Fibroblast of lung (primary cell): ENCODE measurements around the gene INTS14. TPM values are rescaled to one million over a fixed set of nuclear protein-coding genes. Genes with fewer than 3 reads are reported as not detected.
A peak's percentile ranks its signal among the peaks of the same experiment; 100 is the strongest.

Experiments used
- DNase-seq, 2 donors: peaks; one replicate each; pipeline versions ENCODE4 v3.0.0 to v3.0.0-alpha.2; 2010; ENCODE audit warnings: low read depth in 2 of 2
- H2AFZ ChIP-seq: 2 replicates; pipeline ENCODE4 v1.5.1; 2012; ENCODE audit warnings: low read length, control low read depth, inconsistent platforms
- H3K27ac ChIP-seq: 2 replicates; pipeline ENCODE4 v1.5.1; 2011; ENCODE audit warnings: low read length, control low read depth; ENCODE audit not compliant: insufficient read depth
- H3K27me3 ChIP-seq: 2 replicates; pipeline ENCODE4 v1.5.1; 2011; ENCODE audit warnings: mild to moderate bottlenecking, low read length; ENCODE audit not compliant: control insufficient read depth, insufficient read depth
- H3K36me3 ChIP-seq: 2 replicates; pipeline ENCODE4 v1.5.1; 2011; ENCODE audit warnings: low read length; ENCODE audit not compliant: control insufficient read depth, insufficient read depth
- H3K4me1 ChIP-seq: 2 replicates; pipeline ENCODE4 v1.5.1; 2011; ENCODE audit warnings: low read length; ENCODE audit not compliant: control insufficient read depth, insufficient read depth; ENCODE audit errors: extremely low read depth
- H3K4me2 ChIP-seq: 2 replicates; pipeline ENCODE4 v1.5.1; 2011; ENCODE audit warnings: low read length, control low read depth; ENCODE audit not compliant: insufficient read depth; ENCODE audit errors: extremely low read depth
- H3K4me3 ChIP-seq, 4 experiments: fragments of 200-600 bp in 1 of 4; sonication (generic) in 1 of 4; replicated peaks in 1 of 4; 2 replicates each; pipeline ENCODE4 v1.5.1; 2011 to 2016; ENCODE audit warnings: low read length in 4 of 4, low read depth in 3 of 4, mild to moderate bottlenecking in 3 of 4, control low read depth in 2 of 4, inconsistent platforms in 1 of 4, mixed read lengths in 1 of 4; ENCODE audit not compliant: insufficient read depth in 1 of 4; ENCODE audit errors: control extremely low read depth in 1 of 4
- H3K79me2 ChIP-seq: 2 replicates; pipeline ENCODE4 v1.5.1; 2012; ENCODE audit warnings: mild to moderate bottlenecking, low read length, inconsistent platforms; ENCODE audit not compliant: control insufficient read depth, insufficient read depth
- H3K9ac ChIP-seq: 2 replicates; pipeline ENCODE4 v1.5.1; 2011; ENCODE audit warnings: mild to moderate bottlenecking, low read length, control low read depth; ENCODE audit not compliant: insufficient read depth
- H3K9me3 ChIP-seq: 2 replicates; pipeline ENCODE4 v1.5.1; 2012; ENCODE audit warnings: low read depth, low read length; ENCODE audit not compliant: control insufficient read depth, insufficient read depth
- H4K20me1 ChIP-seq: 2 replicates; pipeline ENCODE4 v1.5.1; 2011; ENCODE audit warnings: low read length; ENCODE audit not compliant: control insufficient read depth, insufficient read depth; ENCODE audit errors: extremely low read depth
- CTCF ChIP-seq, 2 donors: IDR thresholded peaks in 1 of 2; conservative IDR thresholded peaks in 1 of 2; 1 replicate in 1 of 2; 2 replicates in 1 of 2; pipeline ENCODE4 v1.5.1; 2011 to 2012; ENCODE audit warnings: low read length in 2 of 2, control low read depth in 1 of 2, inconsistent platforms in 1 of 2, low read depth in 1 of 2, mild to moderate bottlenecking in 1 of 2
- EZH2 ChIP-seq: IDR thresholded peaks from 2 replicates; pipeline ENCODE4 v1.5.1; 2012; ENCODE audit warnings: low read length, control low read depth, mild to moderate bottlenecking; ENCODE audit errors: missing control alignments
- polyA plus RNA-seq, 2 donors: library from polyadenylated mRNA; depleted of rRNA in 1 of 2; stranded (reverse) in 1 of 2; unstranded in 1 of 2; fragments of >200 nt; gene quantifications; 2 replicates each; pipeline ENCODE4 v1.2.1, GENCODE V29; 2011 to 2012; ENCODE audit warnings: missing spikeins in 1 of 2
- total RNA-seq: library from RNA; depleted of rRNA; stranded (reverse); fragments of >200 nt; gene quantifications from 2 replicates; pipeline ENCODE4 v1.2.1, GENCODE V29; 2014

Gene INTS14
- total and polyA plus RNA-seq, 2 donors (not counting 1 experiment from before 2014, with no cell fraction given) = 31.5 to 55.9 TPM

DNA sequence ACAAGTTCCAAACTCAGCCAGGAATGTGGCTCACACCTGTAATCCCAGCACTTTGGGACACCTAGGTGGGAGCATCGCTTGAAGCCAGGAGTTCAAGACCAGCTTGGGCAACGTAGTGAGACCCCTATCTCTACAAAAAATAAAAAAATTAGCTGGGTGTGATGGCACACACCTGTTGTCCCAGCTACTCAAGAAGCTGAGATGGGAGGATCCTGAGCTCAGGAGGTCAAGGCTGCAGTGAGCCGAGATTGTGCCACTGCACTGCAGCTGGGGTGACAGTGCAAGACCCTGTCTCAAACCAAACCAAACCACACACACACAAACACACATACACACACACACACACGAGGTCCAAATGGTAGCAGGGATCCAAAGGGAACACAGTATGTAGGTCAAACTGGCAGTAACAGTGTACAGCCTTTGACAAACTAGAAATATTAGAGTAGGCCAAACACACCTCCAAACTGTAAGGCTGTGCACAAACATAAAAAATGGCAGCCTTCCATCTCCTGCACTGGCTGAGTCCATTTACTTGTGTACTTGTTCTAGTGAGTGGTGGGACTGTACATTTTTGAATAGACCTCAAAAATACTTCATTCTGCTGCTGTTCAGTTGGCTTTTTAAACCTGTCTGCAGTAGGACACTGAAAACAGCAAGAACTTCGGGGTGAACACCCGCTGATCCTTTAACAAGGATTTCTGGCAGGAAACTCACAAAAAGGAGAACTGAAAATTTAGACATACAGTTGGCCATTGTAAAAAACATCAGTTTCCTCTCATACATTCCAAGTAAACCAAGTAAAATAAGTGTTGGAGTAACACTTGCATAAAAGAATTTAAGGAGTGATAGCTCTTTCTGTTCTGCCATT is 33.6 kb downstream of the INTS14 start:
- H3K27me3 ChIP-seq = no peaks in the 10 kb centered on the region

DNA sequence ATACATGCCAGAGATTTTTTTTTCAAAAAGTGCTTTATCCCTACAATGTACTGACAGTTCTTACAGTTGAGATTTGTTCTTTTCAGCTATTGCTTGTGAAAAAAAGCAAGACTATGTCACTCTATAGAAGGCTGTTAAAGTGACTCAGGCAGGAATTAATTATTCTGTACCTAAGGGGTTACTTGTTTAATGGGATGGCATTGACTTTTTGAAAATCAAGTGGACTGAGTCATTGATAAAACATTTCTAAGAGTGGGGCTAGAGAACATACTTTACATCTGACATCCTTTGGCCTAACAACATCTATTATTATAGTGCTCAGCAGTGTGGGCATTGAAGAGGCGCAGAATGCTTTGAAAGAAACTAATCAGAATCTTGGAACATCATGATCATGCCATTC is 34.3 kb downstream of the INTS14 start:
- Histone ChIP-seq H3K27ac (no peak overlapping the region), H2AFZ (no peak overlapping the region), H4K20me1 (no peaks in the 10 kb centered on the region), H3K27me3 (no peaks in the 10 kb centered on the region), H3K4me1 (peaks cover 2% of the 10 kb centered on the region), H3K9ac (no peak overlapping the region), H3K4me2 (no peak overlapping the region), H3K9me3 (no peaks in the 10 kb centered on the region), H3K79me2 (no peaks in the 10 kb centered on the region), H3K36me3 (peaks cover 13% of the 10 kb centered on the region), H3K4me3 (no peak overlapping the region)
- TF ChIP-seq CTCF (conservative IDR thresholded peaks at IDR 0.05 in 1 of 2, IDR thresholded peaks at IDR 0.05 in 1 of 2; ENCODE audit: low read depth in 1 of 2, low read length in 2 of 2) (no peak), EZH2 (no peak)
- DNase-seq = peak; percentile 27 to 91

More for the DNA sequence above, 33.6 kb downstream of the INTS14 start:
- H2AFZ ChIP-seq = no peak overlapping the region
- no peaks in the 10 kb centered on the region for H3K79me2 ChIP-seq
- H3K4me3 ChIP-seq = no peak overlapping the region
- no peaks in the 10 kb centered on the region for H3K9me3 ChIP-seq
- DNase-seq = peak in 1 of 2 donors; percentile 59
- no peaks in the 10 kb centered on the region for H4K20me1 ChIP-seq
- peaks cover 13% of the 10 kb centered on the region for H3K36me3 ChIP-seq
- TF ChIP-seq EZH2 (no peak), CTCF (conservative IDR thresholded peaks at IDR 0.05 in 1 of 2, IDR thresholded peaks at IDR 0.05 in 1 of 2; ENCODE audit: low read depth in 1 of 2, low read length in 2 of 2) (no peak)
- H3K4me1 ChIP-seq = peaks cover 2% of the 10 kb centered on the region
- H3K27ac ChIP-seq = no peak overlapping the region
- H3K4me2 ChIP-seq = no peak overlapping the region
- no peak overlapping the region for H3K9ac ChIP-seq

DNA sequence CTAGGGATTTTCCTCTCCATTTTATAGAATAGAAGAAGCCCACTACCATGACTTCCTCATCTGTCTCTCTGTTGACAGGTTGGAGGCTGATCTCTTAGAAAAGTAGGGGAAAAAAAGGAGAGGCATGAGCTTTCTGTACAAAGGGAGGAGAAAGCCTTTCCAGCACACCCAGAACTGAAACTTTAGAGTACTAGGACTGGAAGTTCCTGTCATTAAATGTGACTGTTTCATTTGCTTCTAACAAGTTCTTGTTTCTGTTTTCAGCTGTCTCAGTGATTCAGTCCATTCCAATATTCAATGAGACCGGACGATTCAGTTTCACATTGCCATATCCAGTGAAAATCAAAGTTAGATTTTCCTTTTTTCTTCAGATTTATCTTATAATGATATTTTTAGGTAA is 39.0 kb downstream of the INTS14 start:
- DNase-seq = no peak
- no peak for TF ChIP-seq EZH2
- no peak for TF ChIP-seq CTCF (conservative IDR thresholded peaks at IDR 0.05 in 1 of 2, IDR thresholded peaks at IDR 0.05 in 1 of 2; ENCODE audit: low read depth in 1 of 2, low read length in 2 of 2)
- H3K27me3 ChIP-seq = no peaks in the 10 kb centered on the region

More for the DNA sequence above, 39.0 kb downstream of the INTS14 start:
- Histone ChIP-seq H4K20me1 (no peaks in the 10 kb centered on the region), H3K36me3 (peaks cover 6% of the 10 kb centered on the region), H3K4me1 (no peaks in the 10 kb centered on the region), H3K4me2 (no peak overlapping the region), H3K79me2 (no peaks in the 10 kb centered on the region), H3K9ac (no peak overlapping the region), H2AFZ (no peak overlapping the region), H3K9me3 (no peaks in the 10 kb centered on the region), H3K27ac (no peak overlapping the region), H3K4me3 (no peak overlapping the region)
